B cell (primary cell): ENCODE results near the gene TEX9.

Experiments used
- CTCF ChIP-seq: fragments of 200-600 bp; IDR thresholded peaks from one replicate; pipeline ENCODE4 v1.8.0; 2022; ENCODE audit warnings: antibody characterized with exemption, mild to moderate bottlenecking
- EZH2 ChIP-seq: IDR thresholded peaks from 2 replicates; pipeline ENCODE4 v1.6.1; 2012; ENCODE audit warnings: borderline replicate concordance, low read depth, mild to moderate bottlenecking, moderate library complexity, low read length; ENCODE audit not compliant: insufficient read depth, poor library complexity, severe bottlenecking

GRCh38 chr15:56425976-56426375 is 60.8 kb downstream of the TEX9 start:
- TF ChIP-seq EZH2 (no peak), CTCF (no peak)
